Neural cell (in vitro differentiated cells): ENCODE data around the gene RYR1.

Source experiments
- EP300 ChIP-seq: fragments of 450-650 bp; conservative IDR thresholded peaks from 2 replicates; pipeline ENCODE4 v1.6.1; 2014; ENCODE audit warnings: antibody characterized with exemption, mild to moderate bottlenecking, moderate library complexity; ENCODE audit not compliant: poor library complexity, severe bottlenecking
- EZH2 ChIP-seq: fragments of 200-600, 300-800 bp; shearing (Covaris generic), sonication (generic); IDR thresholded peaks from 2 replicates; pipeline ENCODE4 v1.6.1; 2014; ENCODE audit warnings: antibody characterized with exemption, low read length, borderline replicate concordance, mild to moderate bottlenecking; ENCODE audit not compliant: insufficient read depth, poor library complexity, severe bottlenecking
- MXI1 ChIP-seq: fragments of 450-650 bp; conservative IDR thresholded peaks from 2 replicates; pipeline ENCODE4 v1.6.1; 2014; ENCODE audit warnings: antibody characterized with exemption, mild to moderate bottlenecking; ENCODE audit not compliant: poor library complexity, severe bottlenecking
- POLR2AphosphoS5 ChIP-seq: IDR thresholded peaks from 2 replicates; pipeline ENCODE4 v1.6.1; 2012
- RAD21 ChIP-seq: fragments of 450-650 bp; conservative IDR thresholded peaks from 2 replicates; pipeline ENCODE4 v1.6.1; 2014; ENCODE audit warnings: antibody characterized with exemption, mild to moderate bottlenecking, moderate library complexity
- REST ChIP-seq: IDR thresholded peaks from 2 replicates; pipeline ENCODE4 v1.6.1; 2012; ENCODE audit warnings: borderline replicate concordance
- SMC3 ChIP-seq: fragments of 450-650 bp; conservative IDR thresholded peaks from 2 replicates; pipeline ENCODE4 v1.6.1; 2014; ENCODE audit warnings: antibody characterized with exemption, mild to moderate bottlenecking, moderate library complexity; ENCODE audit not compliant: poor library complexity
- TAF1 ChIP-seq: IDR thresholded peaks from 2 replicates; pipeline ENCODE4 v1.6.1; 2012; ENCODE audit warnings: low read depth
- TF ChIP-seq, protein P1 (sequence below): fragments of 450-650 bp; IDR thresholded peaks from 2 replicates; pipeline ENCODE4 v1.5.1; 2014; ENCODE audit warnings: antibody characterized with exemption, mild to moderate bottlenecking, moderate library complexity; ENCODE audit not compliant: poor library complexity, severe bottlenecking

- TF ChIP-seq, protein P1, sequence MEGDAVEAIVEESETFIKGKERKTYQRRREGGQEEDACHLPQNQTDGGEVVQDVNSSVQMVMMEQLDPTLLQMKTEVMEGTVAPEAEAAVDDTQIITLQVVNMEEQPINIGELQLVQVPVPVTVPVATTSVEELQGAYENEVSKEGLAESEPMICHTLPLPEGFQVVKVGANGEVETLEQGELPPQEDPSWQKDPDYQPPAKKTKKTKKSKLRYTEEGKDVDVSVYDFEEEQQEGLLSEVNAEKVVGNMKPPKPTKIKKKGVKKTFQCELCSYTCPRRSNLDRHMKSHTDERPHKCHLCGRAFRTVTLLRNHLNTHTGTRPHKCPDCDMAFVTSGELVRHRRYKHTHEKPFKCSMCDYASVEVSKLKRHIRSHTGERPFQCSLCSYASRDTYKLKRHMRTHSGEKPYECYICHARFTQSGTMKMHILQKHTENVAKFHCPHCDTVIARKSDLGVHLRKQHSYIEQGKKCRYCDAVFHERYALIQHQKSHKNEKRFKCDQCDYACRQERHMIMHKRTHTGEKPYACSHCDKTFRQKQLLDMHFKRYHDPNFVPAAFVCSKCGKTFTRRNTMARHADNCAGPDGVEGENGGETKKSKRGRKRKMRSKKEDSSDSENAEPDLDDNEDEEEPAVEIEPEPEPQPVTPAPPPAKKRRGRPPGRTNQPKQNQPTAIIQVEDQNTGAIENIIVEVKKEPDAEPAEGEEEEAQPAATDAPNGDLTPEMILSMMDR: no peak
- TF ChIP-seq POLR2AphosphoS5: no peak
- no peak for TF ChIP-seq MXI1
- TF ChIP-seq EZH2: no peak
- TF ChIP-seq EP300: no peak
- no peak for TF ChIP-seq REST
- no peak for TF ChIP-seq RAD21
- TF ChIP-seq TAF1: no peak
- TF ChIP-seq SMC3: no peak
Measured at GRCh38 chr19:38550376-38550775, 116.9 kb downstream of the RYR1 start.
